ENCODE measurements around the gene ARID1A.
A peak's percentile ranks its signal among the peaks of the same experiment; 100 is the strongest.
"Not testable (repeated sequence)": the region's sequence is repeated elsewhere in the genome, so short reads cannot be mapped to it uniquely, and the experiment has no call there.

Gene ARID1A

GRCh38 chr1:26789612-26789865 lies 93.7 kb downstream of the ARID1A start:
- DNase-seq: no peak

GRCh38 chr1:26789931-26790330 lies 94.1 kb downstream of the ARID1A start:
- DNase-seq: no peak

- DNase-seq: no peak
Observed at GRCh38 chr1:26790551-26790953, 94.7 kb downstream of the ARID1A start.

- no peak for DNase-seq
Observed at GRCh38 chr1:26791148-26791547, 95.3 kb downstream of the ARID1A start.

- no peak for DNase-seq
Observed at GRCh38 chr1:26791626-26792025, 95.8 kb downstream of the ARID1A start.

- DNase-seq: no peak
Observed at GRCh38 chr1:26792924-26793323, 97.1 kb downstream of the ARID1A start.

- DNase-seq: no peak
Observed at GRCh38 chr1:26794391-26794790, 98.6 kb downstream of the ARID1A start.

GRCh38 chr1:26797627-26798026 lies 101.8 kb downstream of the ARID1A start:
- no peak for DNase-seq

- no peak for DNase-seq
Observed at GRCh38 chr1:26799479-26800142, 103.8 kb downstream of the ARID1A start.

GRCh38 chr1:26803932-26804331 lies 108.1 kb downstream of the ARID1A start:
- DNase-seq: not testable (repeated sequence)

- DNase-seq: peak; percentile 81
Observed at GRCh38 chr1:26810105-26810504, 114.3 kb downstream of the ARID1A start.

GRCh38 chr1:26811057-26811456 lies 115.2 kb downstream of the ARID1A start:
- DNase-seq: no peak

- DNase-seq: no peak
Observed at GRCh38 chr1:26811708-26812107, 115.9 kb downstream of the ARID1A start.

GRCh38 chr1:26814377-26814776 lies 118.6 kb downstream of the ARID1A start:
- no peak for DNase-seq

GRCh38 chr1:26814893-26815292 lies 119.1 kb downstream of the ARID1A start:
- no peak for DNase-seq

GRCh38 chr1:26820784-26821269 lies 125.0 kb downstream of the ARID1A start:
- peak; percentile 72 for DNase-seq

- DNase-seq: no peak
Observed at GRCh38 chr1:26822737-26823395, 127.1 kb downstream of the ARID1A start.

- no peak for DNase-seq
Observed at GRCh38 chr1:26824731-26825130, 128.9 kb downstream of the ARID1A start.

- DNase-seq: peak; percentile 63
Observed at GRCh38 chr1:26826261-26827105, 130.7 kb downstream of the ARID1A start, which contains the start of gene ZDHHC18. TSS of gene ZDHHC18 (plus strand) at chr1:26826688. CDS start at chr1:26826805, 117 bp downstream.

- DNase-seq: no peak
Observed at GRCh38 chr1:26827106-26827604, 131.3 kb downstream of the ARID1A start.

- no peak for DNase-seq
Observed at GRCh38 chr1:26827663-26828062, 131.8 kb downstream of the ARID1A start.

- DNase-seq: peak; percentile 51
Observed at GRCh38 chr1:26828411-26828991, 132.7 kb downstream of the ARID1A start.
